Measurements from ENCODE around the gene ST6GAL1. TPM values are rescaled to one million over a fixed set of nuclear protein-coding genes. Genes with fewer than 3 reads are reported as not detected.

Gene ST6GAL1
- total and polyA plus RNA-seq, 7 donors = 5.4 to 60.5 (median 10.0) TPM

DNA sequence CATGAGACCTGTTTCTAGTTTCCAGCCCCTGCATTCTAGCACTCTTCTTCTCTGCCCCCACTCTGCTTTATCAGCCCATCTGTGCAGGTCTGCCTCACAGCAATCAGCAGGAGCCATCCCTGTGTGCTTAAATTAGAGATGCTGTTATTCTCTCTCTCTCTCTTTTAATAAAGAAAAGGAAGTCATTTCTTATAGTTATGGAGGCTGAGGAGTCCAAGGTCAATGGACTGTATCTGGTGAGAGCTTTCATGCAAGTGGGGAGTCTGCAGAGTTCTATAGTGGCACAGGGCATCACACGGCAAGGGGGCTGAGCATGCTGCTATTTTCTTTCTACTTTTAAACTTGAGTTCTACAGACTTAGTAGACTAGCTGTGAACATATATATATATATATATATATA is 4.5 kb upstream of the ST6GAL1 start:
- H3K27me3 ChIP-seq = peaks cover 0 to 9% (median 3%) of the 10 kb centered on the region in 3 donors
- no peak for TF ChIP-seq POLR2AphosphoS5 (IDR thresholded peaks at IDR 0.05)
- no peak for TF ChIP-seq POLR2A (IDR thresholded peaks at IDR 0.05)
- TF ChIP-seq, protein P1, sequence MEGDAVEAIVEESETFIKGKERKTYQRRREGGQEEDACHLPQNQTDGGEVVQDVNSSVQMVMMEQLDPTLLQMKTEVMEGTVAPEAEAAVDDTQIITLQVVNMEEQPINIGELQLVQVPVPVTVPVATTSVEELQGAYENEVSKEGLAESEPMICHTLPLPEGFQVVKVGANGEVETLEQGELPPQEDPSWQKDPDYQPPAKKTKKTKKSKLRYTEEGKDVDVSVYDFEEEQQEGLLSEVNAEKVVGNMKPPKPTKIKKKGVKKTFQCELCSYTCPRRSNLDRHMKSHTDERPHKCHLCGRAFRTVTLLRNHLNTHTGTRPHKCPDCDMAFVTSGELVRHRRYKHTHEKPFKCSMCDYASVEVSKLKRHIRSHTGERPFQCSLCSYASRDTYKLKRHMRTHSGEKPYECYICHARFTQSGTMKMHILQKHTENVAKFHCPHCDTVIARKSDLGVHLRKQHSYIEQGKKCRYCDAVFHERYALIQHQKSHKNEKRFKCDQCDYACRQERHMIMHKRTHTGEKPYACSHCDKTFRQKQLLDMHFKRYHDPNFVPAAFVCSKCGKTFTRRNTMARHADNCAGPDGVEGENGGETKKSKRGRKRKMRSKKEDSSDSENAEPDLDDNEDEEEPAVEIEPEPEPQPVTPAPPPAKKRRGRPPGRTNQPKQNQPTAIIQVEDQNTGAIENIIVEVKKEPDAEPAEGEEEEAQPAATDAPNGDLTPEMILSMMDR (IDR thresholded peaks at IDR 0.05) = no peak
- no peak for TF ChIP-seq EP300 (IDR thresholded peaks at IDR 0.05)
- WGBS, 2 donors = 84 to 94% methylated on average over 1 of the region's 1 CpG
- DNase-seq = no peak
- H3K4me1 ChIP-seq = peaks cover 0 to 11% (median 9%) of the 10 kb centered on the region in 4 donors
- H3K27ac ChIP-seq = no peak overlapping the region
- H3K9me3 ChIP-seq = no peaks in the 10 kb centered on the region
- intact Hi-C loops (cut with DNase I) = no loop called here
- no peak overlapping the region for H3K4me3 ChIP-seq
- no peaks in the 10 kb centered on the region for H3K36me3 ChIP-seq

GRCh38 chr3:186929186-186929585 is 1.1 kb upstream of the ST6GAL1 start:
- H3K4me1 ChIP-seq = peaks cover 0 to 23% (median 20%) of the 10 kb centered on the region in 4 donors
- H3K4me3 ChIP-seq = no peak overlapping the region
- H3K9me3 ChIP-seq = no peaks in the 10 kb centered on the region
- peaks cover 0 to 16% (median 4%) of the 10 kb centered on the region in 3 donors for H3K27me3 ChIP-seq
- no peaks in the 10 kb centered on the region for H3K36me3 ChIP-seq
- no peak for DNase-seq
- intact Hi-C loops (cut with DNase I) = no loop called here
- no peak for TF ChIP-seq POLR2AphosphoS5 (IDR thresholded peaks at IDR 0.05)
- TF ChIP-seq POLR2A (IDR thresholded peaks at IDR 0.05) = no peak
- no peak for TF ChIP-seq EP300 (IDR thresholded peaks at IDR 0.05)
- TF ChIP-seq, protein P1 (IDR thresholded peaks at IDR 0.05) = no peak
- 75 to 88% methylated on average over 5 of the region's 5 CpGs for WGBS, 2 donors
- H3K27ac ChIP-seq = no peak overlapping the region

- TF ChIP-seq EP300 (IDR thresholded peaks at IDR 0.05) (no peak), POLR2A (IDR thresholded peaks at IDR 0.05) (no peak), POLR2AphosphoS5 (IDR thresholded peaks at IDR 0.05) (no peak)
- TF ChIP-seq, protein P1 (IDR thresholded peaks at IDR 0.05) = no peak
- no peak for DNase-seq
- H3K4me3 ChIP-seq = peak overlapping the region in 2 of 4 donors; percentile 61 to 67
- 72 to 81% methylated on average over 12 of the region's 12 CpGs for WGBS, 2 donors
- intact Hi-C loops (cut with DNase I) = no loop called here
- peaks cover 0 to 23% (median 20%) of the 10 kb centered on the region in 4 donors for H3K4me1 ChIP-seq
- H3K36me3 ChIP-seq = no peaks in the 10 kb centered on the region
- no peaks in the 10 kb centered on the region for H3K9me3 ChIP-seq
- peak overlapping the region in 2 of 4 donors; percentile 59 to 78 for H3K27ac ChIP-seq
- peaks cover 0 to 16% (median 4%) of the 10 kb centered on the region in 3 donors for H3K27me3 ChIP-seq
Measured at GRCh38 chr3:186929685-186930084, 641 bp upstream of the ST6GAL1 start.

DNA sequence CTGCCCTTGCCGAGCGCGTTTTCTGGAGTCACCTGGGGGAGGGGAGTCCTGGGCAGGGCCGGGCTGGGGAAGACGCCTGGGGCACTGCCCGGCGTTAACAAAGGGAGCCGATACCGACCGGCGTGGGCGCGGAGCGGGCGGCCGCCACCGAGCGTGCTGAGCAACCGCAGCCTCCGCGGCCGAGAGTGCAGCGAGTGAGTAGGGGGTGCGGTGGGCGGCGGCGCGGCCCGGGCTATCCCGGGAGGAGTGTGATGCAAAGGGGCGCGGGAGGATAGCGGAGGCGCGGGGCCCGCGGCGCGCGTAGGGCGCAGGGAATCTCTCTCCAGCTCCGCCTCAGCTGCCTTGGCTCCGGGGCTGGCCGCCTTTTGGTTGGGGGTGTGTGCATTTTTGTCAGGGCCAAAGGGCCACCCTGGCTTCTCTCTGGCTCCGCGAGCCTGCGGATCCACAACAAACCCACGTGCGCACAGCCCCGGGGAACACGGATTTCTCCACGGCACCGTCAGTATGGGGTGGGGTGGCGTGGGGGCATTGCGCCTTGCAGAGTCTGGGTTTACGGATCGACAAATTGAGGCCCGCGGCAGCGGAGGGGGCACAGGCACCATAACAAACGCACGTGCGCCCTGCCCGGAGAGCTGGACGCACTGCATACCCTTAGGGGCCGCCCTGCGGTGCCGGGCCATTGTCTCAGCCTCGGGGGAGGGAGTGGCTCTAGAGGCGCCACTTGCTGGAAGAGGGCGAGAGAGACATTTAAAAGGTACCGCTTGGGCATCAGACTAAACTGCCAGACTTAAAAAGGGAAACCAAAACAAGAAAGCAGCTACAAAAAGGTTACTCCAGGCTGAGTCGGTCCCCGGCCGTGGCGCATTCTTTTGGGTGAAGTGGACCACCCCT is 560 bp downstream of the ST6GAL1 start:
- DNase-seq = no peak
- intact Hi-C loops (cut with DNase I) = no loop called here

More for the DNA sequence above, 560 bp downstream of the ST6GAL1 start:
- no peak for TF ChIP-seq POLR2A (IDR thresholded peaks at IDR 0.05)
- no peak for TF ChIP-seq EP300 (IDR thresholded peaks at IDR 0.05)
- TF ChIP-seq POLR2AphosphoS5 (IDR thresholded peaks at IDR 0.05) = peak in 1 of 4 donors; percentile 6
- TF ChIP-seq, protein P1 (IDR thresholded peaks at IDR 0.05) = no peak
- WGBS, 2 donors = 0 to 1% methylated on average over 76 of the region's 76 CpGs
- Histone ChIP-seq H3K4me1 (peaks cover 0 to 23% (median 20%) of the 10 kb centered on the region in 4 donors), H3K36me3 (no peaks in the 10 kb centered on the region), H3K9me3 (no peaks in the 10 kb centered on the region), H3K4me3 (peak overlapping the region; percentile 47 to 67 (median 60)), H3K27ac (peak overlapping the region; percentile 59 to 78 (median 68)), H3K27me3 (peaks cover 0 to 16% (median 4%) of the 10 kb centered on the region in 3 donors)
